ENCODE measurements around the gene PIEZO2. TPM values are rescaled to one million over a fixed set of nuclear protein-coding genes. Genes with fewer than 3 reads are reported as not detected.

Gene PIEZO2
- total RNA-seq, 1 experiment from 2014 or later, result 0.57 TPM

DNA sequence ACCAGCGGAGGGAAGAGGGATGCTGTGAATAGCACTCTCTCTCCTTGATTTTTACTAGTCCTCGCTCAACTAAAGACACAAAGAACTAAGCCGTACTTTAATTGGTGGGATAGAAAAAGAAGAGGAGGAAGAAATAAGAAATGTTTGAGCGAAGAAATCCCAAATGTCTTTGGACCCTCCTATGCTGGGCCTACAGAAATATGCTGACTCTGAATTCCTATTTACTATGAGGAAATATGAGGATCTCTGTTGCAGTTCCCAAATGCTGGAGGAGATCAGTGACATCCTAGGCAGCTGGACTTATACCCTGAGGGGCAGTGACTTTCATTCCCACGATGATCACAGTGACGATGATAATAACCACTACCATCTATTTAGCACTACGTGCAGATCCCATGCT is 16.6 kb upstream of the PIEZO2 start:
- POLR2A ChIA-PET, result no interaction called here
- Histone ChIP-seq H3K4me1 (ENCODE audit: control insufficient read depth, insufficient read depth, low read length) (no peaks in the 10 kb centered on the region), H3K4me3 (ENCODE audit: low read depth in 2 of 2, low read length in 2 of 2) (no peak overlapping the region), H3K36me3 (ENCODE audit: control insufficient read depth, insufficient read depth, low read length) (no peaks in the 10 kb centered on the region), H3K27me3 (ENCODE audit: control insufficient read depth, insufficient read depth, low read length) (no peaks in the 10 kb centered on the region), H3K27ac (ENCODE audit: low read length) (no peak overlapping the region), H3K9me3 (ENCODE audit: control insufficient read depth, insufficient read depth, low read depth, low read length) (no peaks in the 10 kb centered on the region)
- intact Hi-C loops (cut with micrococcal nuclease; ENCODE audit: unreplicated experiment), result loop anchor here (10.0 kb wide), 1 partner anchor 381 kb away; no protein-coding TSS in a partner anchor
- CTCF ChIA-PET, result interaction anchor here (0.6 kb wide), 1 partner anchor 349 kb away, joined by 3 read pairs; no protein-coding TSS in a partner anchor
- BruUV-seq (replicated peaks), result no TSS peak
- no peak for ATAC-seq
- no peak for DNase-seq (ENCODE audit: low read depth, low spot score)
- in situ Hi-C loops (cut with HindIII; ENCODE audit: low pct_unique_long_range_greater_than_20kb, low sequenced_read_pairs), result no loop called here
- TF ChIP-seq POLR2AphosphoS5 (IDR thresholded peaks at IDR 0.05; ENCODE audit: low read depth, low read length) (no peak), SIN3A (IDR thresholded peaks at IDR 0.05; ENCODE audit: borderline replicate concordance, insufficient read depth, low read depth, low read length) (no peak)

DNA sequence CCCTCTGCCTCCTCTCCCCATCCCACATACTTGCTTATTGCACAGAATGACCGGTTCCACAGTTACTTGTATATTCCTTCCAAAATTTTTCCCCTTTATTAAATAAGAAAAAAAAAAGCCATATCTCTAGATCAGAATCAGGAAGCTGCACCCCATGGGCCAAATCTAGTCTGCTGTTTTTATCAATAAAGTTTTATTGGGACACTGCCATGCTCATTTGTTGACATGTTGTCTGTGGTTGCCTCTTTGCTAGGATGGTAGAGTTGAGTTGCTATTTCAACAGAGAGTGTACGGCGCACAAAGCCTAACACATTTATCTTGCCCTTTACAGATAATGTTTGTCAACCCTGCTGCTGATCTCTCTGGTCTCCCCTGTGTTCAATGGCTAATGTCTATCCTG is 15.8 kb upstream of the PIEZO2 start:
- Histone ChIP-seq H3K9me3 (ENCODE audit: control insufficient read depth, insufficient read depth, low read depth, low read length) (no peaks in the 10 kb centered on the region), H3K27me3 (ENCODE audit: control insufficient read depth, insufficient read depth, low read length) (no peaks in the 10 kb centered on the region), H3K4me1 (ENCODE audit: control insufficient read depth, insufficient read depth, low read length) (no peaks in the 10 kb centered on the region), H3K4me3 (ENCODE audit: low read depth in 2 of 2, low read length in 2 of 2) (no peak overlapping the region), H3K27ac (ENCODE audit: low read length) (no peak overlapping the region), H3K36me3 (ENCODE audit: control insufficient read depth, insufficient read depth, low read length) (no peaks in the 10 kb centered on the region)
- POLR2A ChIA-PET, result no interaction called here
- TF ChIP-seq, protein P1, sequence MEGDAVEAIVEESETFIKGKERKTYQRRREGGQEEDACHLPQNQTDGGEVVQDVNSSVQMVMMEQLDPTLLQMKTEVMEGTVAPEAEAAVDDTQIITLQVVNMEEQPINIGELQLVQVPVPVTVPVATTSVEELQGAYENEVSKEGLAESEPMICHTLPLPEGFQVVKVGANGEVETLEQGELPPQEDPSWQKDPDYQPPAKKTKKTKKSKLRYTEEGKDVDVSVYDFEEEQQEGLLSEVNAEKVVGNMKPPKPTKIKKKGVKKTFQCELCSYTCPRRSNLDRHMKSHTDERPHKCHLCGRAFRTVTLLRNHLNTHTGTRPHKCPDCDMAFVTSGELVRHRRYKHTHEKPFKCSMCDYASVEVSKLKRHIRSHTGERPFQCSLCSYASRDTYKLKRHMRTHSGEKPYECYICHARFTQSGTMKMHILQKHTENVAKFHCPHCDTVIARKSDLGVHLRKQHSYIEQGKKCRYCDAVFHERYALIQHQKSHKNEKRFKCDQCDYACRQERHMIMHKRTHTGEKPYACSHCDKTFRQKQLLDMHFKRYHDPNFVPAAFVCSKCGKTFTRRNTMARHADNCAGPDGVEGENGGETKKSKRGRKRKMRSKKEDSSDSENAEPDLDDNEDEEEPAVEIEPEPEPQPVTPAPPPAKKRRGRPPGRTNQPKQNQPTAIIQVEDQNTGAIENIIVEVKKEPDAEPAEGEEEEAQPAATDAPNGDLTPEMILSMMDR (IDR thresholded peaks at IDR 0.05), result no peak
- TF ChIP-seq, protein P2, sequence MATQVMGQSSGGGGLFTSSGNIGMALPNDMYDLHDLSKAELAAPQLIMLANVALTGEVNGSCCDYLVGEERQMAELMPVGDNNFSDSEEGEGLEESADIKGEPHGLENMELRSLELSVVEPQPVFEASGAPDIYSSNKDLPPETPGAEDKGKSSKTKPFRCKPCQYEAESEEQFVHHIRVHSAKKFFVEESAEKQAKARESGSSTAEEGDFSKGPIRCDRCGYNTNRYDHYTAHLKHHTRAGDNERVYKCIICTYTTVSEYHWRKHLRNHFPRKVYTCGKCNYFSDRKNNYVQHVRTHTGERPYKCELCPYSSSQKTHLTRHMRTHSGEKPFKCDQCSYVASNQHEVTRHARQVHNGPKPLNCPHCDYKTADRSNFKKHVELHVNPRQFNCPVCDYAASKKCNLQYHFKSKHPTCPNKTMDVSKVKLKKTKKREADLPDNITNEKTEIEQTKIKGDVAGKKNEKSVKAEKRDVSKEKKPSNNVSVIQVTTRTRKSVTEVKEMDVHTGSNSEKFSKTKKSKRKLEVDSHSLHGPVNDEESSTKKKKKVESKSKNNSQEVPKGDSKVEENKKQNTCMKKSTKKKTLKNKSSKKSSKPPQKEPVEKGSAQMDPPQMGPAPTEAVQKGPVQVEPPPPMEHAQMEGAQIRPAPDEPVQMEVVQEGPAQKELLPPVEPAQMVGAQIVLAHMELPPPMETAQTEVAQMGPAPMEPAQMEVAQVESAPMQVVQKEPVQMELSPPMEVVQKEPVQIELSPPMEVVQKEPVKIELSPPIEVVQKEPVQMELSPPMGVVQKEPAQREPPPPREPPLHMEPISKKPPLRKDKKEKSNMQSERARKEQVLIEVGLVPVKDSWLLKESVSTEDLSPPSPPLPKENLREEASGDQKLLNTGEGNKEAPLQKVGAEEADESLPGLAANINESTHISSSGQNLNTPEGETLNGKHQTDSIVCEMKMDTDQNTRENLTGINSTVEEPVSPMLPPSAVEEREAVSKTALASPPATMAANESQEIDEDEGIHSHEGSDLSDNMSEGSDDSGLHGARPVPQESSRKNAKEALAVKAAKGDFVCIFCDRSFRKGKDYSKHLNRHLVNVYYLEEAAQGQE (IDR thresholded peaks at IDR 0.05; ENCODE audit: insufficient read depth in 1 of 2, low read depth in 2 of 2, low read length in 1 of 2), result no peak
- no peak for TF ChIP-seq TCF7L2 (IDR thresholded peaks at IDR 0.05; ENCODE audit: low read depth, low read length)
- no peak for TF ChIP-seq SIN3A (IDR thresholded peaks at IDR 0.05; ENCODE audit: borderline replicate concordance, insufficient read depth, low read depth, low read length)
- no peak for TF ChIP-seq POLR2AphosphoS5 (IDR thresholded peaks at IDR 0.05; ENCODE audit: low read depth, low read length)
- no peak for ATAC-seq
- no TSS peak for BruUV-seq (replicated peaks)
- intact Hi-C loops (cut with micrococcal nuclease; ENCODE audit: unreplicated experiment) (loop anchor here (10.0 kb wide), 1 partner anchor 380 kb away; no protein-coding TSS in a partner anchor), in situ Hi-C loops (cut with HindIII; ENCODE audit: low pct_unique_long_range_greater_than_20kb, low sequenced_read_pairs) (no loop called here)
- CTCF ChIA-PET, result interaction anchor here (0.6 kb wide), 1 partner anchor 1888 kb away, joined by 3 read pairs; no protein-coding TSS in a partner anchor
- DNase-seq (ENCODE audit: low read depth, low spot score), result no peak

DNA sequence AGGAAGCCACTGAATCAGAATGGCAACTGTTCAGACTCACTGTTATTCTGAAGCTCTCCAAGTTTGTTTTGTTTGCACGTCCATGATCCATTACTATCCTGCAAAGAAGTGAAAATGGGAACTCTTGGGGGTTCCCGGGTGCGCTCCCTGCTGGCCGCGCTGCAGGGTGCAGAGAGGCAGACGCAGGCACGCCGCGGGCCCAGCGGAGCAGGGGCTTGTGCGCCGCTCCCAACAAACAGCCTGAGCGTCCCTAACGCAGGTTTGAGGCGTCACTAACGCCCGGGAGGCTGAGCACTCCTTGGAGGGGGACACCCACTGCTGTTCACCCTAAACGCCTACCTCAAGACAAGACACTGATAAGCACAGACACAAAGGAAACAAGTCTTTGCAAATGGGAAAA is 14.3 kb upstream of the PIEZO2 start:
- Histone ChIP-seq H3K4me3 (ENCODE audit: low read depth in 2 of 2, low read length in 2 of 2) (no peak overlapping the region), H3K4me1 (ENCODE audit: control insufficient read depth, insufficient read depth, low read length) (no peaks in the 10 kb centered on the region), H3K27ac (ENCODE audit: low read length) (no peak overlapping the region), H3K27me3 (ENCODE audit: control insufficient read depth, insufficient read depth, low read length) (no peaks in the 10 kb centered on the region; the same call in 1 of the 2 replicates), H3K36me3 (ENCODE audit: control insufficient read depth, insufficient read depth, low read length) (no peaks in the 10 kb centered on the region), H3K9me3 (ENCODE audit: control insufficient read depth, insufficient read depth, low read depth, low read length) (no peaks in the 10 kb centered on the region)
- ChIA-PET POLR2A (no interaction called here), CTCF (no interaction called here)
- in situ Hi-C loops (cut with HindIII; ENCODE audit: low pct_unique_long_range_greater_than_20kb, low sequenced_read_pairs) (no loop called here), intact Hi-C loops (cut with micrococcal nuclease; ENCODE audit: unreplicated experiment) (loop anchor here (10.0 kb wide), 1 partner anchor 379 kb away; no protein-coding TSS in a partner anchor)
- DNase-seq (ENCODE audit: low read depth, low spot score) (no peak), ATAC-seq (peak; percentile 45; the same call in 1 of the 2 replicates)
- BruUV-seq (replicated peaks), result no TSS peak
- TF ChIP-seq, protein P1 (IDR thresholded peaks at IDR 0.05), result peak; percentile 59
- TF ChIP-seq SIN3A (IDR thresholded peaks at IDR 0.05; ENCODE audit: borderline replicate concordance, insufficient read depth, low read depth, low read length) (no peak), TCF7L2 (IDR thresholded peaks at IDR 0.05; ENCODE audit: low read depth, low read length) (no peak)

Data from Panc1 (cell line).